NCI-H1092 (cell line): ENCODE results near the gene PLD6.
"Not testable (repeated sequence)": the region's sequence is repeated elsewhere in the genome, so short reads cannot be mapped to it uniquely, and the experiment has no call there.

Experiments
- DNase-seq: peaks from one replicate; lab custom pipeline; 2025; lab: John Stamatoyannopoulos, UW

The PLD6 gene

GRCh38 chr17:17201271-17201670 is 4.9 kb downstream of the PLD6 start:
- no peak for DNase-seq

GRCh38 chr17:17200831-17201230 is 5.3 kb downstream of the PLD6 start:
- no peak for DNase-seq

GRCh38 chr17:17200311-17200710 is 5.8 kb downstream of the PLD6 start:
- no peak for DNase-seq

- DNase-seq, result no peak
Measured at GRCh38 chr17:17198281-17198680, 7.9 kb downstream of the PLD6 start.

GRCh38 chr17:17196776-17197175 is 9.4 kb downstream of the PLD6 start:
- DNase-seq, result no peak

GRCh38 chr17:17195466-17195865 is 10.7 kb downstream of the PLD6 start:
- not testable (repeated sequence) for DNase-seq

- no peak for DNase-seq
Measured at GRCh38 chr17:17191961-17192381, 14.2 kb downstream of the PLD6 start.

- no peak for DNase-seq
Measured at GRCh38 chr17:17191346-17191792, 14.8 kb downstream of the PLD6 start.

GRCh38 chr17:17190188-17190587 is 15.9 kb downstream of the PLD6 start:
- DNase-seq, result no peak

- no peak for DNase-seq
Measured at GRCh38 chr17:17189559-17189958, 16.6 kb downstream of the PLD6 start.

- no peak for DNase-seq
Measured at GRCh38 chr17:17188586-17188985, 17.5 kb downstream of the PLD6 start.

- DNase-seq, result no peak
Measured at GRCh38 chr17:17186551-17187505, 19.3 kb downstream of the PLD6 start.

- no peak for DNase-seq
Measured at GRCh38 chr17:17186051-17186450, 20.1 kb downstream of the PLD6 start.

GRCh38 chr17:17184985-17185757 is 21.0 kb downstream of the PLD6 start:
- DNase-seq, result not testable (repeated sequence)

- DNase-seq, result no peak
Measured at GRCh38 chr17:17183744-17184143, 22.4 kb downstream of the PLD6 start.

- DNase-seq, result no peak
Measured at GRCh38 chr17:17182598-17183136, 23.5 kb downstream of the PLD6 start.

GRCh38 chr17:17181666-17182597 is 24.2 kb downstream of the PLD6 start:
- DNase-seq, result no peak

GRCh38 chr17:17180741-17181525 is 25.2 kb downstream of the PLD6 start:
- no peak for DNase-seq

GRCh38 chr17:17180141-17180603 is 26.0 kb downstream of the PLD6 start:
- no peak for DNase-seq

- no peak for DNase-seq
Measured at GRCh38 chr17:17179371-17179827, 26.7 kb downstream of the PLD6 start.
